Neutrophil (primary cell): ENCODE measurements around the gene MAB21L2.
"Not testable (repeated sequence)": the region's sequence is repeated elsewhere in the genome, so short reads cannot be mapped to it uniquely, and the experiment has no call there.

Experiments used
- H3K27ac ChIP-seq: fragments of 200-600 bp; sonication (generic); 2 replicates; pipeline ENCODE4 v1.5.1; 2016; ENCODE audit warnings: mild to moderate bottlenecking, moderate library complexity
- H3K27me3 ChIP-seq: fragments of 200-600 bp; sonication (generic); 2 replicates; pipeline ENCODE4 v1.6.0; 2016; ENCODE audit warnings: mild to moderate bottlenecking
- H3K36me3 ChIP-seq: fragments of 200-600 bp; sonication (generic); 2 replicates; pipeline ENCODE4 v1.5.1; 2017
- H3K4me1 ChIP-seq, 2 experiments: fragments of 200-600 bp in 1 of 2; sonication (generic) in 1 of 2; 1 replicate in 1 of 2; 2 replicates in 1 of 2; pipeline versions ENCODE4 v1.5.1 to v1.6.1; 2013 to 2016; ENCODE audit warnings: low read depth in 1 of 2, low read length in 1 of 2, mild to moderate bottlenecking in 1 of 2, moderate library complexity in 1 of 2; ENCODE audit not compliant: control insufficient read depth in 1 of 2, insufficient read depth in 1 of 2
- H3K4me3 ChIP-seq, 2 experiments: fragments of 200-600 bp in 1 of 2; sonication (generic) in 1 of 2; 1 replicate in 1 of 2; 2 replicates in 1 of 2; pipeline ENCODE4 v1.5.1; 2013 to 2016; ENCODE audit warnings: low read depth in 1 of 2, low read length in 1 of 2, mild to moderate bottlenecking in 1 of 2, moderate library complexity in 1 of 2
- H3K9me3 ChIP-seq: fragments of 200-600 bp; sonication (generic); 2 replicates; pipeline ENCODE4 v1.5.1; 2016
- TF ChIP-seq, protein P1 (sequence below): fragments of 200-600 bp; sonication (generic); IDR thresholded peaks from 2 replicates; pipeline ENCODE4 v1.5.1; 2016; ENCODE audit warnings: antibody characterized with exemption

Gene MAB21L2

DNA sequence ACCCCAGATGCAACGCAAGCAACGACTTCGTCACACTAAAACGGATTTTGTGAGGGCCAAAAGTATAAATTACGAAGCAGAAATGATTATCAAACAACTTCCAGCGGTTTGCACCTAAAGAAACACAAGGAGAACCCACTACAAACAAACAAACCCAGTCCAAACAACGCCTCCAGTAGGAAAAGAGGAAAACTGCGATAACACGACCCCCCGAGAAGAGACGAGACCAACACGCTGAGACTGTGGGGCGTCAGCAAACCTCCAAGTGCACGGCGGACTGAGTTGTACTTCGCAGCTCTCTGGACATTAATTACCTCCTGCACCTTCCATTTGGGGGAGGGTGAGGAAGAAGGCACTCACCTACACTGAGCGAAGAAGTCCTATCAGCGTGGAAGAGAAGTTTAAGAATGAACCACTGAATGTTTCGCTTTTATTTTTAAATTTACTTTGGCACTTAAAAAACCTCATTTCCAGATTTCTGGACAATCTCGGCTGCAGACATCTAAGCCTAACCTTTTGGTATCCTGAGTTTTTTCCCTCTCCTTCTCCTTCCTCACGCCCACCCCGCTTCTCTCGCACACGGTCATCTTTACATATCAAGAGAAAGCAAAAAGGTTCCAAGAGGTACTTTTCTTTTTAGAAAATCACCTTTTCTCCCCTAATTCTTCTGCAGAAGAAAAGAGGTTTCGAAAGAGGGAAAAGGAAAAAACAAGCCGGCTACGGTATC, at the start of gene MAB21L2:
TSS of gene MAB21L2 (plus strand) at position 6 of the 727 bp plus-strand sequence. CDS start 879 bp downstream, outside the sequence.
- Histone ChIP-seq H3K36me3 (no peaks in the 10 kb centered on the region), H3K4me3 (no peak within 1 kb of the TSS), H3K27ac (no peak within 1 kb of the TSS)

DNA sequence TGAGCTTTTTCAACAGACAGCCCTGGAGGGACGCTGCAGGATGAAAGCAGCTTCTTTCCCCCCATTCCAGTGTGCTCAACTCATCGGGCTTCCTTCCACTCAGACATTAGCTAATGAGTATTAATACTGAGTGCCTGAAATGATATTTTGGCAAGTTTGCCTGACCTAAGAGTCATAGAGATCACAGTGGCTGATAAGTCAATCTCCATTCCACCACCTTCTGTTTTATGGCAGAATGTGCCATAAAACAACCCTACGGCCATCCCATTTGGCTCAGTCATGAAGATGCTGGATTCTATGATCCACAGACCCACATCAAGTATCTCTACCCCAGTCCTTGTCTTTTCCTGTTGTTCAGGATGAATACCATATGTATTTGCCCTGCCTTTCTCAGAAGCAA, 48.3 kb upstream of the MAB21L2 start:
- no peaks in the 10 kb centered on the region for H3K9me3 ChIP-seq
- TF ChIP-seq, protein P1, sequence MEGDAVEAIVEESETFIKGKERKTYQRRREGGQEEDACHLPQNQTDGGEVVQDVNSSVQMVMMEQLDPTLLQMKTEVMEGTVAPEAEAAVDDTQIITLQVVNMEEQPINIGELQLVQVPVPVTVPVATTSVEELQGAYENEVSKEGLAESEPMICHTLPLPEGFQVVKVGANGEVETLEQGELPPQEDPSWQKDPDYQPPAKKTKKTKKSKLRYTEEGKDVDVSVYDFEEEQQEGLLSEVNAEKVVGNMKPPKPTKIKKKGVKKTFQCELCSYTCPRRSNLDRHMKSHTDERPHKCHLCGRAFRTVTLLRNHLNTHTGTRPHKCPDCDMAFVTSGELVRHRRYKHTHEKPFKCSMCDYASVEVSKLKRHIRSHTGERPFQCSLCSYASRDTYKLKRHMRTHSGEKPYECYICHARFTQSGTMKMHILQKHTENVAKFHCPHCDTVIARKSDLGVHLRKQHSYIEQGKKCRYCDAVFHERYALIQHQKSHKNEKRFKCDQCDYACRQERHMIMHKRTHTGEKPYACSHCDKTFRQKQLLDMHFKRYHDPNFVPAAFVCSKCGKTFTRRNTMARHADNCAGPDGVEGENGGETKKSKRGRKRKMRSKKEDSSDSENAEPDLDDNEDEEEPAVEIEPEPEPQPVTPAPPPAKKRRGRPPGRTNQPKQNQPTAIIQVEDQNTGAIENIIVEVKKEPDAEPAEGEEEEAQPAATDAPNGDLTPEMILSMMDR, result no peak
- H3K4me1 ChIP-seq, result no peaks in the 10 kb centered on the region
- no peaks in the 10 kb centered on the region for H3K27me3 ChIP-seq
- no peaks in the 10 kb centered on the region for H3K36me3 ChIP-seq
- no peak overlapping the region for H3K4me3 ChIP-seq
- H3K27ac ChIP-seq, result no peak overlapping the region

More for the DNA sequence above, at the start of gene MAB21L2:
- no peaks in the 10 kb centered on the region for H3K4me1 ChIP-seq
- H3K27me3 ChIP-seq, result no peaks in the 10 kb centered on the region
- TF ChIP-seq, protein P1, result no peak
- peaks cover 7% of the 10 kb centered on the region for H3K9me3 ChIP-seq

DNA sequence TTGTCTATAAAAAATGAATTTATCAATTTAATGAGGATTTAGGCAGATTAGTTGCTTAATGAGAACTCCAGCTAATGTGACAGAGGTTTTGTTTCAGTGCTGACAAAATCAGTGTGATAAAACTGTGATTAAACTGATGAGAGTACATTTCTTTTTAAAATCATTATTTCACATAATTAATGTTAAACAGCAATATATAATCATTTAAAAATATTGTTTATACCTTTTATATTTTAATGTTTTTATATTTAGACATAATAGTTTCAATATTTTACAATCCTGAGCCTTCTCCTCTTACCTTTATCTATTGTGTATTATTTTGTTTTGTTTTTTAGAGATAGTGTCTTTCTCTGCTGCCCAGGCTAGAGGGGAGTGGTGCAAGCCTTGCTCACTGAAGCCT, 47.1 kb upstream of the MAB21L2 start:
- Histone ChIP-seq H3K4me1 (no peaks in the 10 kb centered on the region), H3K36me3 (no peaks in the 10 kb centered on the region), H3K27ac (no peak overlapping the region), H3K4me3 (no peak overlapping the region), H3K27me3 (no peaks in the 10 kb centered on the region), H3K9me3 (no peaks in the 10 kb centered on the region)
- TF ChIP-seq, protein P1, result no peak

DNA sequence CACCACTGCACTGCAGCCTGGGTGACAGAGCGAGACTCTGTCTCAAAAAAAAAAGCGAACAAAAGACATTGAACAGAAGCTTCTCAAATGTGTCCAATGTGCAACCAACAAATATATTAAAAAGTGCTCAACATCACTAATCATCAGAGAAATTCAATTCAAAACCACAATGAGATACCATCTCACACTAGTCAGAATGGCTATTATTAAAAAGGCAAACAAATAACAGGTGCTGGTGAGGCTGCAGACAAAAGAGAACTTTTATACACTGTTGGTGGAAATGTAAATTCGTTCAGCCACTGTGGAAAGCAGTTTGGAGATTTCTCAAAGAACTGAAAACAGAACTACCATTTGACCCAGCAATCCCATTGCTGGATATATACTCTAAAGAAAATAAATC, 44.0 kb upstream of the MAB21L2 start:
- H3K4me1 ChIP-seq, H3K4me3 ChIP-seq, H3K27ac ChIP-seq, H3K36me3 ChIP-seq, H3K27me3 ChIP-seq, H3K9me3 ChIP-seq: not testable (repeated sequence)

DNA sequence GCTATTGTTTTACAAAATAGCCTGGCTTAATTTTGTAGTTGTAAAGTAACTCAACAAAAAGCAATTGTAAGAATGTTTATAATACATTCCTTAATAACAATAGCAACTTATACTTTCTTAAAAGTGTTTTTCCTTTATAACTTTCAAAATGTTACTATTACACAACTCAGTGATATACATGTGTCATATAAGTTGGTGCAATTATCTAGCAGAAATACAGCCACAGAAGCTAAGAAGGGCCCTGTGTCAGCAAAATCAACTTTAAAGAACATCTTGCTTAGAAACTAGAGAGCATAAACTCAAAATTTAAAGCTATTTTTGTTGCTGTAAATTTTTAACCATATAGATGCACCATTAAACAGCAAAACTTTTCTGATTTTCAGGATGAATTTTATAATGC, 41.4 kb upstream of the MAB21L2 start:
- no peaks in the 10 kb centered on the region for H3K9me3 ChIP-seq
- no peak overlapping the region for H3K27ac ChIP-seq
- H3K27me3 ChIP-seq, result no peaks in the 10 kb centered on the region
- no peak overlapping the region for H3K4me3 ChIP-seq
- H3K36me3 ChIP-seq, result no peaks in the 10 kb centered on the region
- TF ChIP-seq, protein P1, result no peak
- H3K4me1 ChIP-seq, result no peaks in the 10 kb centered on the region

DNA sequence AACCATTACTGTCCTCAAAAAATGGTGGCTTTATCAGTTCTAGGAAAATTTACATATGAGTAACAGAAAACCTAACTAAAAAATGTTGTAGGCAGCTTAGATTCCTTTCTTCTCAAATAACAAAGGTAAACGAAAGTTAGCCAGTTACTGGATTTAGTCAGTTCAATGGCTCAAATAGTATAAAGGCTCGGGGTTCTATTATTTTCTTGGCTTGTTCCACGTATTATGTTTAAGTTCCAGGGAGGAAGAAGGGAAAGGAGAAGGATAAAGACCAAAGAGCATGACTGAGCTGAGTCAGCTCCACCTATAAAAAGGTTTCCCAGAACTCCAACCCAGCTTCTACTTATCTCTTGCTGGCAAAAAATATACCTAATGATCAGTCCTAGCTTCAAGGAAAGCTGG, 41.0 kb upstream of the MAB21L2 start:
- H3K27ac ChIP-seq, result no peak overlapping the region
- H3K27me3 ChIP-seq, result no peaks in the 10 kb centered on the region
- H3K4me1 ChIP-seq, result no peaks in the 10 kb centered on the region
- no peaks in the 10 kb centered on the region for H3K36me3 ChIP-seq
- no peak overlapping the region for H3K4me3 ChIP-seq
- TF ChIP-seq, protein P1, result no peak
- no peaks in the 10 kb centered on the region for H3K9me3 ChIP-seq
